ENCODE data around the gene LCE3E. TPM values are rescaled to one million over a fixed set of nuclear protein-coding genes. Genes with fewer than 3 reads are reported as not detected.

The LCE3E gene
- total RNA-seq, 1 donor from 2014 or later: not detected

DNA sequence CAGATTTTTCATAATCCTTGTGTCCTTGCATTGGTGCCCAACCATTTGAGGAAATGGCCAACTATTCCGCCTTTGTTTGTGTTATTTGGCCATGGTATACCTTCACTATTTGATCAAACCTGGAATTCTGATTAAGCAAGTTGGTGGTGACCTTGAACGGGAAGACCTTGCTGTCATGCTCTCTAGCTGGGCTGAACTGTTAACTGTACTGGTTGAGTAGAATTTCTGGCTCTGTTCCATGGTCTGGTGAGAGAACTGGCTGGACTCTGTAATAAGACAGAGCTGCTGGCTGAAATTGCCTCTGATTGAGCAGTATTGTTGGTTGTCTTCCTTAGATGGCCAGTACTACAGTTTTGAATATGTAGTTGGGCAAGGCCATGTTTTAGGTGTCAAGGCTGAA is 30.4 kb upstream of the LCE3E start:
- Histone ChIP-seq H3K4me1 (ENCODE audit: insufficient read depth, low read length) (no peaks in the 10 kb centered on the region), H3K9me3 (ENCODE audit: insufficient read depth, low read depth, low read length) (no peaks in the 10 kb centered on the region), H3K79me2 (ENCODE audit: insufficient read depth, low read length) (no peaks in the 10 kb centered on the region), H4K20me1 (ENCODE audit: insufficient read depth, low read length) (no peaks in the 10 kb centered on the region), H2AFZ (ENCODE audit: low read depth, low read length) (no peak overlapping the region), H3K9ac (ENCODE audit: low read length) (no peak overlapping the region), H3K27ac (ENCODE audit: low read depth, low read length) (no peak overlapping the region), H3K36me3 (ENCODE audit: insufficient read depth, low read length) (no peaks in the 10 kb centered on the region), H3K27me3 (ENCODE audit: insufficient read depth, low read length) (no peaks in the 10 kb centered on the region), H3K4me2 (ENCODE audit: low read length) (no peak overlapping the region), H3K4me3 (ENCODE audit: insufficient read depth, low read depth, low read length) (no peak overlapping the region)
- no peaks in the 10 kb centered on the region for H3K27me3 Mint-ChIP-seq (ENCODE audit: low read depth, unreplicated experiment)
- no peak overlapping the region for H3K4me3 Mint-ChIP-seq (ENCODE audit: unreplicated experiment)
- FAIRE-seq: no peak
- no peak overlapping the region for H3K27ac Mint-ChIP-seq (ENCODE audit: unreplicated experiment)
- no peaks in the 10 kb centered on the region for H3K36me3 Mint-ChIP-seq (ENCODE audit: low read depth, unreplicated experiment)
- no peaks in the 10 kb centered on the region for H3K9me3 Mint-ChIP-seq (ENCODE audit: unreplicated experiment)
- TF ChIP-seq, protein P1, sequence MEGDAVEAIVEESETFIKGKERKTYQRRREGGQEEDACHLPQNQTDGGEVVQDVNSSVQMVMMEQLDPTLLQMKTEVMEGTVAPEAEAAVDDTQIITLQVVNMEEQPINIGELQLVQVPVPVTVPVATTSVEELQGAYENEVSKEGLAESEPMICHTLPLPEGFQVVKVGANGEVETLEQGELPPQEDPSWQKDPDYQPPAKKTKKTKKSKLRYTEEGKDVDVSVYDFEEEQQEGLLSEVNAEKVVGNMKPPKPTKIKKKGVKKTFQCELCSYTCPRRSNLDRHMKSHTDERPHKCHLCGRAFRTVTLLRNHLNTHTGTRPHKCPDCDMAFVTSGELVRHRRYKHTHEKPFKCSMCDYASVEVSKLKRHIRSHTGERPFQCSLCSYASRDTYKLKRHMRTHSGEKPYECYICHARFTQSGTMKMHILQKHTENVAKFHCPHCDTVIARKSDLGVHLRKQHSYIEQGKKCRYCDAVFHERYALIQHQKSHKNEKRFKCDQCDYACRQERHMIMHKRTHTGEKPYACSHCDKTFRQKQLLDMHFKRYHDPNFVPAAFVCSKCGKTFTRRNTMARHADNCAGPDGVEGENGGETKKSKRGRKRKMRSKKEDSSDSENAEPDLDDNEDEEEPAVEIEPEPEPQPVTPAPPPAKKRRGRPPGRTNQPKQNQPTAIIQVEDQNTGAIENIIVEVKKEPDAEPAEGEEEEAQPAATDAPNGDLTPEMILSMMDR (IDR thresholded peaks at IDR 0.05; ENCODE audit: insufficient read depth, low read depth, low read length): no peak
- no peak for DNase-seq (ENCODE audit: low read depth)
- H3K4me1 Mint-ChIP-seq (ENCODE audit: low read depth, unreplicated experiment): no peaks in the 10 kb centered on the region

DNA sequence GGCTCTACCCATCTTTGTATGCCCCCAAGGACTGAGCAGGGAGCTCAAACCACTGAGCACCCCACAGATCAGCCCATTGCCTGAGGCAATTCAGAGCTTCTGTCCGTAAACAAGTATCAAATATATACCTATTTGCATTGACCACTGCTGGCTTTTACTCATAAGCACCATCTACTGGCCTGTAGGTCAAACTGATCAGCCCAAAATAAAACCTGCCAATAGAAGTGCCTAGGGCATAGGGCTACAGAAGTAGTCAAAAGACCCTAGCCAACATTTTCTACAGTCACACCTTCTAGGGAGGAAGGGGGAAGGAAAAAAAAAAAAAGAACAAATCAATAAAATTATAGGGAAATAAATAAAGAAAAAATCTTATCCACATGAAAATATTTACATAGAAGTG is 19.0 kb upstream of the LCE3E start:
- Histone ChIP-seq H3K27me3 (ENCODE audit: insufficient read depth, low read length) (no peaks in the 10 kb centered on the region), H2AFZ (ENCODE audit: low read depth, low read length) (no peak overlapping the region), H3K27ac (ENCODE audit: low read depth, low read length) (no peak overlapping the region), H4K20me1 (ENCODE audit: insufficient read depth, low read length) (no peaks in the 10 kb centered on the region), H3K9me3 (ENCODE audit: insufficient read depth, low read depth, low read length) (no peaks in the 10 kb centered on the region), H3K36me3 (ENCODE audit: insufficient read depth, low read length) (no peaks in the 10 kb centered on the region), H3K4me1 (ENCODE audit: insufficient read depth, low read length) (no peaks in the 10 kb centered on the region), H3K4me2 (ENCODE audit: low read length) (no peak overlapping the region), H3K9ac (ENCODE audit: low read length) (no peak overlapping the region), H3K79me2 (ENCODE audit: insufficient read depth, low read length) (no peaks in the 10 kb centered on the region), H3K4me3 (ENCODE audit: insufficient read depth, low read depth, low read length) (no peak overlapping the region)
- no peaks in the 10 kb centered on the region for H3K9me3 Mint-ChIP-seq (ENCODE audit: unreplicated experiment)
- no peaks in the 10 kb centered on the region for H3K27me3 Mint-ChIP-seq (ENCODE audit: low read depth, unreplicated experiment)
- TF ChIP-seq, protein P1 (IDR thresholded peaks at IDR 0.05; ENCODE audit: insufficient read depth, low read depth, low read length): no peak
- no peak for TF ChIP-seq EZH2 (IDR thresholded peaks at IDR 0.05; ENCODE audit: insufficient read depth, low read length)
- FAIRE-seq (no peak), DNase-seq (ENCODE audit: low read depth) (no peak)
- H3K36me3 Mint-ChIP-seq (ENCODE audit: low read depth, unreplicated experiment): no peaks in the 10 kb centered on the region
- no peaks in the 10 kb centered on the region for H3K4me1 Mint-ChIP-seq (ENCODE audit: low read depth, unreplicated experiment)
- no peak overlapping the region for H3K27ac Mint-ChIP-seq (ENCODE audit: unreplicated experiment)
- H3K4me3 Mint-ChIP-seq (ENCODE audit: unreplicated experiment): no peak overlapping the region

DNA sequence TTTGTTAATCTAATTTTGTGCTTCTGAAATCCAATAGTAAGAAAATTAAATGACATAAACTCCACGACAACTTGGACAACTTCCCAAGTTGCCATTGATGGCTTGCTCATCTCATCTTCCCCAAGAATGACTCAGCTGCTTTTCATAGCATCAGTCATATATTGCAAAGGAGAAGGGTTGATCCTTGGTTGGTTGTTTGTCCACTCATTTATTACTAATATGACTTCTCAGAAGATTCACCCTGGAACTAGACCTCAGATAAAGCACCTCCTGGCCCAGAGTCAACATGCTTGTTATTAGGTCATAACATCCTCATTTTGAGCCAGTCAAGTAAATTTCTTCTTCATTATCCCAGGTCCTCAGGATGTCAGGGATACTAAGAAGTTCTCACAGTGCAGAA is 16.1 kb upstream of the LCE3E start:
- H3K36me3 ChIP-seq (ENCODE audit: insufficient read depth, low read length): no peaks in the 10 kb centered on the region
- H3K4me1 ChIP-seq (ENCODE audit: insufficient read depth, low read length): no peaks in the 10 kb centered on the region
- no peak for DNase-seq (ENCODE audit: low read depth)
- H3K27ac ChIP-seq (ENCODE audit: low read depth, low read length): no peak overlapping the region
- Mint-ChIP-seq H3K36me3 (ENCODE audit: low read depth, unreplicated experiment) (no peaks in the 10 kb centered on the region), H3K4me3 (ENCODE audit: unreplicated experiment) (no peak overlapping the region), H3K9me3 (ENCODE audit: unreplicated experiment) (no peaks in the 10 kb centered on the region), H3K27ac (ENCODE audit: unreplicated experiment) (no peak overlapping the region), H3K4me1 (ENCODE audit: low read depth, unreplicated experiment) (peaks cover 2% of the 10 kb centered on the region), H3K27me3 (ENCODE audit: low read depth, unreplicated experiment) (no peaks in the 10 kb centered on the region)
- H3K4me2 ChIP-seq (ENCODE audit: low read length): no peak overlapping the region
- no peak for FAIRE-seq
- TF ChIP-seq, protein P1 (IDR thresholded peaks at IDR 0.05; ENCODE audit: insufficient read depth, low read depth, low read length): no peak
- no peak for TF ChIP-seq EZH2 (IDR thresholded peaks at IDR 0.05; ENCODE audit: insufficient read depth, low read length)
- no peaks in the 10 kb centered on the region for H3K79me2 ChIP-seq (ENCODE audit: insufficient read depth, low read length)
- H3K9ac ChIP-seq (ENCODE audit: low read length): no peak overlapping the region
- H3K4me3 ChIP-seq (ENCODE audit: insufficient read depth, low read depth, low read length): no peak overlapping the region
- H3K27me3 ChIP-seq (ENCODE audit: insufficient read depth, low read length): no peaks in the 10 kb centered on the region
- no peaks in the 10 kb centered on the region for H4K20me1 ChIP-seq (ENCODE audit: insufficient read depth, low read length)
- H3K9me3 ChIP-seq (ENCODE audit: insufficient read depth, low read depth, low read length): no peaks in the 10 kb centered on the region
- no peak overlapping the region for H2AFZ ChIP-seq (ENCODE audit: low read depth, low read length)
